Endothelial cell (in vitro differentiated cells): ENCODE results near the gene GXYLT1. TPM values are rescaled to one million over a fixed set of nuclear protein-coding genes. Genes with fewer than 3 reads are reported as not detected.

Source experiments
- DNase-seq: peaks from one replicate; pipeline ENCODE4 v3.0.0; 2021; ENCODE audit warnings: low spot score
- H3K27ac Mint-ChIP-seq: one replicate; pipeline ENCODE4 v1.8.0; 2021; ENCODE audit warnings: mixed read lengths, inconsistent platforms; ENCODE audit not compliant: unreplicated experiment
- H3K27me3 Mint-ChIP-seq: one replicate; pipeline ENCODE4 v1.8.0; 2021; ENCODE audit warnings: mild to moderate bottlenecking, moderate library complexity, mixed read lengths, inconsistent platforms; ENCODE audit not compliant: unreplicated experiment
- H3K36me3 Mint-ChIP-seq: one replicate; pipeline ENCODE4 v1.8.0; 2021; ENCODE audit warnings: mild to moderate bottlenecking, low read depth, mixed read lengths, inconsistent platforms; ENCODE audit not compliant: unreplicated experiment
- H3K4me1 Mint-ChIP-seq: one replicate; pipeline ENCODE4 v1.8.0; 2021; ENCODE audit warnings: mild to moderate bottlenecking, mixed read lengths, inconsistent platforms; ENCODE audit not compliant: unreplicated experiment
- H3K4me3 Mint-ChIP-seq: one replicate; pipeline ENCODE4 v1.8.0; 2021; ENCODE audit warnings: mild to moderate bottlenecking, mixed read lengths, inconsistent platforms; ENCODE audit not compliant: unreplicated experiment
- H3K9me3 Mint-ChIP-seq: one replicate; pipeline ENCODE4 v1.8.0; 2021; ENCODE audit warnings: mixed read lengths, inconsistent platforms; ENCODE audit not compliant: unreplicated experiment
- total RNA-seq: library from RNA; stranded (reverse); fragmentation: NEBNext Ultra II Directional; extraction: Animal tissue kit (Norgen Biotek cat#: 25700); gene quantifications from one replicate; pipeline ENCODE4 v1.2.1, GENCODE V29; 2021; ENCODE audit not compliant: unreplicated experiment
- TF ChIP-seq, protein P1 (sequence below): fragments of 200-600 bp; sonication (generic); IDR thresholded peaks from one replicate; pipeline ENCODE4 v1.5.0; 2021; ENCODE audit warnings: antibody characterized with exemption; ENCODE audit not compliant: unreplicated experiment

The GXYLT1 gene
- total RNA-seq, 1 donor from 2014 or later, result 28.9 TPM

DNA sequence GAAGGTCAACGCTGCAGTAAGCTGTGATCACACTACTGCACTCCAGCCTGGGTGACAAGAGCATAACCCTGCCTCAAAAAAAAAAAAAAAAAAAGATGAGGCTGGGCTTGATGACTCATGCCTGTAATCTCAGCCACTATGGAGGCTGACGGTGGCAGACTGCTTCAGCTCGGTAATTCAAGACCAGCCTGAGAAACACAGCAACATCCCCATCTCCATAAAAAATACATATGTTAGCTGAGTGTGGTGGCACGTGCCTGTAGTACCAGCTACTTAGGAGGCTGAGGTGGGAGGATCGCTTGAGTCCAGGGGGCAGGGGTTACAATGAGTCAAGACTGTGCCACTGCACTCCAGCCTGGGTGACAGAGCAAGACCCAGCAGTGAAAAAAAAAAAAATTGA is 50.4 kb downstream of the GXYLT1 start:
- TF ChIP-seq, protein P1, sequence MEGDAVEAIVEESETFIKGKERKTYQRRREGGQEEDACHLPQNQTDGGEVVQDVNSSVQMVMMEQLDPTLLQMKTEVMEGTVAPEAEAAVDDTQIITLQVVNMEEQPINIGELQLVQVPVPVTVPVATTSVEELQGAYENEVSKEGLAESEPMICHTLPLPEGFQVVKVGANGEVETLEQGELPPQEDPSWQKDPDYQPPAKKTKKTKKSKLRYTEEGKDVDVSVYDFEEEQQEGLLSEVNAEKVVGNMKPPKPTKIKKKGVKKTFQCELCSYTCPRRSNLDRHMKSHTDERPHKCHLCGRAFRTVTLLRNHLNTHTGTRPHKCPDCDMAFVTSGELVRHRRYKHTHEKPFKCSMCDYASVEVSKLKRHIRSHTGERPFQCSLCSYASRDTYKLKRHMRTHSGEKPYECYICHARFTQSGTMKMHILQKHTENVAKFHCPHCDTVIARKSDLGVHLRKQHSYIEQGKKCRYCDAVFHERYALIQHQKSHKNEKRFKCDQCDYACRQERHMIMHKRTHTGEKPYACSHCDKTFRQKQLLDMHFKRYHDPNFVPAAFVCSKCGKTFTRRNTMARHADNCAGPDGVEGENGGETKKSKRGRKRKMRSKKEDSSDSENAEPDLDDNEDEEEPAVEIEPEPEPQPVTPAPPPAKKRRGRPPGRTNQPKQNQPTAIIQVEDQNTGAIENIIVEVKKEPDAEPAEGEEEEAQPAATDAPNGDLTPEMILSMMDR, result no peak
- peaks cover 4% of the 10 kb centered on the region for H3K4me1 Mint-ChIP-seq
- H3K27me3 Mint-ChIP-seq, result no peaks in the 10 kb centered on the region
- no peaks in the 10 kb centered on the region for H3K36me3 Mint-ChIP-seq
- no peak for DNase-seq
- H3K27ac Mint-ChIP-seq, result no peak overlapping the region
- no peak overlapping the region for H3K4me3 Mint-ChIP-seq
- no peaks in the 10 kb centered on the region for H3K9me3 Mint-ChIP-seq

DNA sequence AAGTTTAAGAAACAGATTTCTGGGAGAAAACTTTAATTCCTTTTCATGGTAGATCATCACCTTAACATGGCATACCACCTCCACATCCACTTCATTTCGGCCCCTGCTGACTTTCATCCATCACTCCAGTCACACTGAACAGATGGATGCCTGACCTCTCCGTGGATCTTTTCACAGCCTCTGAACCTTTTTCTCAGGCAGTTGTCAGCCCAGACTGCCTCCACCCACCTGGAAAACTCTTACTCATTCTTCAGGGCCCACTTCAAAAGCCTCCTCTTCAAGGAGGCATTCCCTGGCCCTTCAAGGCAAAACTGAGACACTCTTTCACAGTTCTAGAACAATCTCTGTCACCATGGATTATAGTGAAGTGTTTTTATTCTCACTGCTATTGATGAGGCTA is 52.9 kb downstream of the GXYLT1 start:
- no peak for DNase-seq
- Mint-ChIP-seq H3K36me3 (no peaks in the 10 kb centered on the region), H3K4me3 (no peak overlapping the region), H3K27ac (no peak overlapping the region), H3K27me3 (no peaks in the 10 kb centered on the region), H3K4me1 (peaks cover 4% of the 10 kb centered on the region), H3K9me3 (no peaks in the 10 kb centered on the region)
- TF ChIP-seq, protein P1, result no peak

DNA sequence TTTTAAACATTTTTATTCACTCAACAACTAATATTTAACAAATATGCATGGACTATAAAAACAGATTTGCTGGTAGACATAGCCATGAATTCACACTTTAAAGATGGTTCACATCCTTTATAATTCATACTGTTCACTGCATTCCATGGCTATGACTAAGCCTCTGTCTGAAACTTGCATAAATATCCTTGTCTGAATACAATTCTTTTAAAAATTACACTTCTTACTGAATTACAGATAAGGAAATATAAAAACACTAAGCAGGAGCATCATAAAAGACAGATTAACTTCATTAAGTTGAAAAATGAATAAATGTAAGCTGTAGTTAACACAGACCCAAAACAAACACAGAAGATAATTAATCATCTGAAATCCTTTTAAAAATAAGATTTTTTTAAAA is 53.8 kb downstream of the GXYLT1 start:
- Mint-ChIP-seq H3K36me3 (no peaks in the 10 kb centered on the region), H3K4me1 (peaks cover 4% of the 10 kb centered on the region), H3K27ac (no peak overlapping the region), H3K9me3 (no peaks in the 10 kb centered on the region), H3K4me3 (no peak overlapping the region), H3K27me3 (no peaks in the 10 kb centered on the region)
- TF ChIP-seq, protein P1, result no peak
- no peak for DNase-seq

DNA sequence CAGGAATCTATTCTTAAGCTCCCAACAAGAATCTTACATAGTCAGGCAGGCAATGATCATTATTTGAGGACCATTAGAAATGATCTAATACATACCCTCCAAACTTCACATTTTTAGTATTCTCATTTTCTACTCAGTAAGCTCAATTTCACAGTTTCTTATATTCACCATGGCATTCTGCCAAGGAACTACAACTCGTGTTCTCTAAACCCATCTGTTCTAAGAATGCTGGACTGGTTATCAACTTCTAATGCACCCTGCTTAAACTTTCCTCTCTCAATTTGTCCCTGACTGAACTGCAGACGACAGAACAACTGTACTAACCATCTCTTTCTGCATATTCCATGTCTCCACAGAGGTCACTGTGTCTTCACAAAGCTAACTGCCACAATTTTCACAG is 58.6 kb downstream of the GXYLT1 start:
- Mint-ChIP-seq H3K4me3 (no peak overlapping the region), H3K9me3 (no peaks in the 10 kb centered on the region), H3K27me3 (no peaks in the 10 kb centered on the region), H3K4me1 (peaks cover 3% of the 10 kb centered on the region), H3K36me3 (no peaks in the 10 kb centered on the region), H3K27ac (no peak overlapping the region)
- TF ChIP-seq, protein P1, result no peak
- no peak for DNase-seq

DNA sequence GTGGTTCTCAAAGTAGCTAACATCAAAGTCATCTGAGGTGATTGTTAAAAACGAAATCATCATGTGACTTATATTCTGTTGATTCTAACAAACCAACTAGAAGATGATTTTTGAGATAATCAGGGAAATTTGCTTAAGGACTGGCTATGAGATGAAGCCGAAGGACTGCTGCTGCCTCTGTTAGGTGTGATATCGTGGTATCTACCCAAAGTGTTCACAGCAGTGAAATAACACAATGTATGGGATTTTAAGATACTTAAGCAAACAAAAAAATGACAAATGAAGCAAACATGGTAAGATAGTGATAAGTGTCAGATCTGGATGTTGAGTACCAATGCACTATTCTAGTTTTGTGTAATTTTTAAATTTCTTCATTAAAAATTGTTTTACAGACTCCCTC is 59.1 kb downstream of the GXYLT1 start:
- no peak for DNase-seq
- Mint-ChIP-seq H3K36me3 (no peaks in the 10 kb centered on the region), H3K4me3 (no peak overlapping the region), H3K4me1 (peaks cover 3% of the 10 kb centered on the region), H3K27me3 (no peaks in the 10 kb centered on the region), H3K9me3 (no peaks in the 10 kb centered on the region), H3K27ac (no peak overlapping the region)
- TF ChIP-seq, protein P1, result no peak
